Keratinocyte (primary cell): ENCODE measurements around the gene GDF2.

Source experiments
- EZH2 ChIP-seq: IDR thresholded peaks from one replicate; pipeline ENCODE4 v1.6.1; 2012; ENCODE audit warnings: inconsistent platforms, mild to moderate bottlenecking, low read length, moderate library complexity
- TF ChIP-seq, protein P1 (sequence below), 3 experiments: IDR thresholded peaks in 1 of 3; conservative IDR thresholded peaks in 1 of 3; optimal IDR thresholded peaks in 1 of 3; 2 replicates in 2 of 3; 3 replicates in 1 of 3; pipeline versions ENCODE3 to v1.5.1; 2011; ENCODE audit warnings: low read length in 3 of 3, mild to moderate bottlenecking in 3 of 3, moderate library complexity in 2 of 3, control low read depth in 1 of 3, inconsistent platforms in 1 of 3; ENCODE audit not compliant: insufficient read depth in 2 of 3; ENCODE audit errors: extremely low read depth in 1 of 3

DNA sequence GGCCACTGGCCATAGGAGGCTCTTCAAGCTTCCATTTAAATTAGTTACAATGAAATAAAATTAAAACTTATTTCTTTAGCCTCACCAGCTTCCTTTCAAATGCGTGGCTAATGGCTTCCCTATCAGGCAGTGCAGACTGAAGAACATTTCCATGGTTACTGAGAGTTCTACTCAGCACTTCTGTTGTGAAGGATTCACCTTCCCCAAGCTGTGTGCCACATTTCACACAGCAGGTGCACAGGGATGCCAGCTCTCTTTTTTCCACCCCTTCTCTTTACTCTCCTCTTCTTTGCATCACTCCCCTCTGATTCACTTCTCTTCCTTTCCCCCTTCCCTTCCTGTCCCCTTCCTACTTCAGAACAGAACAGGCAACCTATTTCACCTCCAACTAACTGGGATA, 833 bp downstream of the GDF2 start:
- TF ChIP-seq, protein P1, sequence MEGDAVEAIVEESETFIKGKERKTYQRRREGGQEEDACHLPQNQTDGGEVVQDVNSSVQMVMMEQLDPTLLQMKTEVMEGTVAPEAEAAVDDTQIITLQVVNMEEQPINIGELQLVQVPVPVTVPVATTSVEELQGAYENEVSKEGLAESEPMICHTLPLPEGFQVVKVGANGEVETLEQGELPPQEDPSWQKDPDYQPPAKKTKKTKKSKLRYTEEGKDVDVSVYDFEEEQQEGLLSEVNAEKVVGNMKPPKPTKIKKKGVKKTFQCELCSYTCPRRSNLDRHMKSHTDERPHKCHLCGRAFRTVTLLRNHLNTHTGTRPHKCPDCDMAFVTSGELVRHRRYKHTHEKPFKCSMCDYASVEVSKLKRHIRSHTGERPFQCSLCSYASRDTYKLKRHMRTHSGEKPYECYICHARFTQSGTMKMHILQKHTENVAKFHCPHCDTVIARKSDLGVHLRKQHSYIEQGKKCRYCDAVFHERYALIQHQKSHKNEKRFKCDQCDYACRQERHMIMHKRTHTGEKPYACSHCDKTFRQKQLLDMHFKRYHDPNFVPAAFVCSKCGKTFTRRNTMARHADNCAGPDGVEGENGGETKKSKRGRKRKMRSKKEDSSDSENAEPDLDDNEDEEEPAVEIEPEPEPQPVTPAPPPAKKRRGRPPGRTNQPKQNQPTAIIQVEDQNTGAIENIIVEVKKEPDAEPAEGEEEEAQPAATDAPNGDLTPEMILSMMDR (optimal IDR thresholded peaks at IDR 0.05 in 1 of 3, IDR thresholded peaks at IDR 0.05 in 1 of 3, conservative IDR thresholded peaks at IDR 0.05 in 1 of 3; ENCODE audit: extremely low read depth in 1 of 3, insufficient read depth in 2 of 3, low read length in 3 of 3), result no peak
- no peak for TF ChIP-seq EZH2
